ENCODE measurements around the gene ADAMTS2.

The ADAMTS2 gene

DNA sequence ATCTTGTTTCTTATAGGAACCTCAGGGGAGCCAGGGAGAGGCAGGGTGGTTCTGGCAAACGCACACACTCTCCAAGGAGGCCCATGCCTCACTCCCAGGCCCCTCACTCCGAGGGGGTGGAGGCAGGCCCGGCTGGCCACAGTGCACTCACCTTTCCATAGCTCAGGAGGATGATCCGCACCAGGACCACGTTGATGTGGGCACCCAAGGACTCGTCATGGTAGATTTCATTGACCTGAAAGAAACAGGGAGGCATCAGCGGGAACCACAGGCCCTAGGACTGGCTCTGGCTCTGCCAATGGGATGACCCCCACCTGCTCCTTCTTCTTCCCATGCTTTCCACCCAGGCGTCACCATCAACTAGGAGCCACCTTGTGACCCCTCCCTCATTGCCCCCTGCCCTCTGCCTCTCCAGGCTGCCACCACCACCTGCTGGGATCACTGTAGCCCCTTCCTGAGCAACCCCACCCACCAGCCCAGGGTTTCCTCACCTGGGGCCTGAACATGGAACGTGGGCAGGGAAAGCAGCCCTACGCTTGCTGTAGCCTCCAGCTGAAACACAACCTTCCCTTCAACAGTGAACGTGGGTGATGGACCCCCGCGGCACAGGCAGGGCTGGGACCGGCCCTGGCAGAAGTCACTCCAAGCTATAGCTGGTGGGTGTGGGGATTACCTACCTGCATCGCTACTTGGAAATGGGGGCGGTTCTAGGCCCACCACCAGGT, 164.2 kb downstream of the ADAMTS2 start:
- no peaks in the 10 kb centered on the region for H3K79me2 ChIP-seq (ENCODE audit: control insufficient read depth, insufficient read depth, low read length, poor library complexity)
- no peak overlapping the region for H3K18ac ChIP-seq (ENCODE audit: low read length)
- no peak overlapping the region for H4K8ac ChIP-seq (ENCODE audit: low read depth, low read length)
- H2BK120ac ChIP-seq (ENCODE audit: insufficient read depth, low read length, poor library complexity): no peak overlapping the region
- peaks cover 4% of the 10 kb centered on the region for H3K9me3 ChIP-seq (ENCODE audit: insufficient read depth, low read depth, low read length)
- no peak overlapping the region for H3K14ac ChIP-seq (ENCODE audit: low read length)
- H2AK5ac ChIP-seq (ENCODE audit: low read length): no peak overlapping the region
- H2BK5ac ChIP-seq (ENCODE audit: low read depth, low read length, poor library complexity): no peak overlapping the region
- peaks cover 0 to 2% of the 10 kb centered on the region in 2 experiments for H3K4me1 ChIP-seq (ENCODE audit: control insufficient read depth in 1 of 2, insufficient read depth in 2 of 2, low read length in 2 of 2)
- H3K4me3 ChIP-seq (ENCODE audit: low read depth, low read length): no peak overlapping the region
- peaks cover 7 to 10% of the 10 kb centered on the region in 2 experiments for H3K36me3 ChIP-seq (ENCODE audit: control insufficient read depth in 1 of 2, insufficient read depth in 2 of 2, low read length in 2 of 2)
- H3K79me1 ChIP-seq (ENCODE audit: low read length): no peaks in the 10 kb centered on the region
- H3K9ac ChIP-seq (ENCODE audit: low read length): no peak overlapping the region
- H3K27me3 ChIP-seq (ENCODE audit: insufficient read depth, low read length): no peaks in the 10 kb centered on the region
- no peak overlapping the region for H4K12ac ChIP-seq (ENCODE audit: low read depth, low read length)
- no peak overlapping the region for H2BK12ac ChIP-seq (ENCODE audit: low read length)
- H3K4ac ChIP-seq (ENCODE audit: low read depth, low read length): no peak overlapping the region
- no peak overlapping the region for H3K27ac ChIP-seq (ENCODE audit: low read depth, low read length)
- H2AFZ ChIP-seq (ENCODE audit: insufficient read depth, low read length, poor library complexity): no peak overlapping the region
- no peak overlapping the region for H4K91ac ChIP-seq (ENCODE audit: low read depth, low read length)
- H3K4me2 ChIP-seq (ENCODE audit: low read length): no peak overlapping the region
- no peak for DNase-seq
- H3K23ac ChIP-seq (ENCODE audit: low read length): no peak overlapping the region
- no CpG with 5 or more reads among the region's 16 CpGs for WGBS (ENCODE audit: extremely low coverage, insufficient coverage, insufficient read length)

DNA sequence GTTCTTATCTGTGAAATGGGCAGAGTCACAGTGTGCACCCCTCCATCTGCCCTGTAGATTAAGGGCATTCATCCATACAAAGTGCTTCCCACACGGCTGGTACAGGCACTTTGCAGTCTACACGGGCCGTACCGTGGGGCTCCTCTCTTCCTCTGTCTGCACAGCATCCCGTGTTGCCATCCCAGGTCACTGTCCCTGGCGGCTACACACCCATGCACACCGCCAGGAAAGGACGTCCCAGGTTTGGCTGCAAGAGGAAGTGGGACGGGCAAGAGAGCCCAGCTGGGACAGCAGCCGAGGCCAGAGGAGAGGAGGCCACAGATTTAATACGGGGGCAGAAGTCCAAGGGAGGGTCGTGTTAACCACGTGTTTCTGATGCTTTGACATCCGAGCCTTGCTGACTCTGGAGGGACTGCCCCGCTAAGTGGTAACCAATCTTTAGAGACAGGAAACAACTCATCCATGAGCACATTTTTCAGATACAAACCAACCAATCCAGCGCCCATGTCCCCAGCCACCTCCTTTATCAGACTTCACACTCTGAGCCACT, 165.1 kb downstream of the ADAMTS2 start:
- Histone ChIP-seq H3K27me3 (ENCODE audit: insufficient read depth, low read length) (no peaks in the 10 kb centered on the region), H3K36me3 (ENCODE audit: control insufficient read depth in 1 of 2, insufficient read depth in 2 of 2, low read length in 2 of 2) (peaks cover 7 to 10% of the 10 kb centered on the region in 2 experiments), H3K79me1 (ENCODE audit: low read length) (no peaks in the 10 kb centered on the region), H3K4me1 (ENCODE audit: control insufficient read depth in 1 of 2, insufficient read depth in 2 of 2, low read length in 2 of 2) (peaks cover 0 to 3% of the 10 kb centered on the region in 2 experiments), H3K4ac (ENCODE audit: low read depth, low read length) (no peak overlapping the region), H2BK12ac (ENCODE audit: low read length) (no peak overlapping the region), H4K8ac (ENCODE audit: low read depth, low read length) (no peak overlapping the region), H3K23ac (ENCODE audit: low read length) (no peak overlapping the region), H3K27ac (ENCODE audit: low read depth, low read length) (no peak overlapping the region), H3K18ac (ENCODE audit: low read length) (no peak overlapping the region), H2AK5ac (ENCODE audit: low read length) (no peak overlapping the region), H3K79me2 (ENCODE audit: control insufficient read depth, insufficient read depth, low read length, poor library complexity) (no peaks in the 10 kb centered on the region), H3K9me3 (ENCODE audit: insufficient read depth, low read depth, low read length) (peaks cover 4% of the 10 kb centered on the region), H4K91ac (ENCODE audit: low read depth, low read length) (no peak overlapping the region), H3K4me2 (ENCODE audit: low read length) (no peak overlapping the region), H4K12ac (ENCODE audit: low read depth, low read length) (no peak overlapping the region), H3K9ac (ENCODE audit: low read length) (no peak overlapping the region), H3K14ac (ENCODE audit: low read length) (no peak overlapping the region), H2AFZ (ENCODE audit: insufficient read depth, low read length, poor library complexity) (no peak overlapping the region), H2BK5ac (ENCODE audit: low read depth, low read length, poor library complexity) (no peak overlapping the region), H3K4me3 (ENCODE audit: low read depth, low read length) (no peak overlapping the region), H2BK120ac (ENCODE audit: insufficient read depth, low read length, poor library complexity) (no peak overlapping the region)
- DNase-seq: no peak
- WGBS (ENCODE audit: extremely low coverage, insufficient coverage, insufficient read length): no CpG with 5 or more reads among the region's 16 CpGs

DNA sequence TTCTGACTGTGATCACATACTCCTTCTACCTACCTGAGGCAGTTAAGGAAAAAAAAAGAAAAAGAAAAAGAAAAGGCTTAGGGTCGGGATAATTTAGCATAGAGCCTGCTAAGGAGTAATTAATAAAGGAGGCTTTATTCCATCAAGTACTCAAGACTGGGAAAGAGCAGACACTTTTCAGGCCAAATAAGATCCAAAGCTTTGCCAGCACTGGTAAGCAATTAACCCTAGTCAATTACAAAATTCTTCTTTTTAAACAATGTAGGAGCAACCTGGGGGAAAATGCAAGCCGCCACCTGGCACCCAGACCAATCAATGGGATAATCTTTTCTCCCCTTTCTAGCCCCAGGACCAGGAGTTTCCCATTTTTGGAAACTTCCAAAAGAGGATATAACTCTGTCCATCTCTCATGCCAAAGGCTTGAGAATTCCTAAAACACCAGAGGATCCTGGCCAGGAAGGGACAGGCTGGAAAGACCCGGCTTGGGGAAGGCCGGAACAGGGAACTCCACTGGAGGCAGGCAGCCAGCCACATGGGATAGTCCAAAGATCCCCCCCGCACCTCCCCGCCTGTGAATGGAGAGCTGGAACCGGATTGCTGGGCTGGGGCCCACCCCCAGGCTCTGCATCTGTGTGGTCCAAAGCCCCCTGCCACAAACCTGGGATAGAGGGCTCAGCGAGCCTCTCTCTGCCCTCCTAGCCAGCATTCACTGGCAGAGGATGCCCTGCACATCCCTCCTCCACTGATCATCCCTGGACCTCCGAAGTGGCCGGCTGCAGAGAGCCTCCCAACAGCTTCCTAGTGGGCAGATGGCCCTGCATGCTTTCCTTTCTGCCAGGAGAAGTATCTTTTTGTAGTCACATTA, 167.3 kb downstream of the ADAMTS2 start:
- no peak overlapping the region for H3K4me3 ChIP-seq (ENCODE audit: low read depth, low read length)
- H4K91ac ChIP-seq (ENCODE audit: low read depth, low read length): no peak overlapping the region
- H3K27ac ChIP-seq (ENCODE audit: low read depth, low read length): no peak overlapping the region
- no peak overlapping the region for H3K9ac ChIP-seq (ENCODE audit: low read length)
- peaks cover 0 to 3% of the 10 kb centered on the region in 2 experiments for H3K4me1 ChIP-seq (ENCODE audit: control insufficient read depth in 1 of 2, insufficient read depth in 2 of 2, low read length in 2 of 2)
- no peaks in the 10 kb centered on the region for H3K79me2 ChIP-seq (ENCODE audit: control insufficient read depth, insufficient read depth, low read length, poor library complexity)
- H2BK120ac ChIP-seq (ENCODE audit: insufficient read depth, low read length, poor library complexity): no peak overlapping the region
- H3K9me3 ChIP-seq (ENCODE audit: insufficient read depth, low read depth, low read length): peaks cover 2% of the 10 kb centered on the region
- H4K8ac ChIP-seq (ENCODE audit: low read depth, low read length): no peak overlapping the region
- no peak overlapping the region for H2AK5ac ChIP-seq (ENCODE audit: low read length)
- H4K12ac ChIP-seq (ENCODE audit: low read depth, low read length): no peak overlapping the region
- H3K14ac ChIP-seq (ENCODE audit: low read length): no peak overlapping the region
- H2BK12ac ChIP-seq (ENCODE audit: low read length): no peak overlapping the region
- DNase-seq: no peak
- no peaks in the 10 kb centered on the region for H3K27me3 ChIP-seq (ENCODE audit: insufficient read depth, low read length)
- H2BK5ac ChIP-seq (ENCODE audit: low read depth, low read length, poor library complexity): no peak overlapping the region
- no peak overlapping the region for H3K4me2 ChIP-seq (ENCODE audit: low read length)
- no peak overlapping the region for H3K18ac ChIP-seq (ENCODE audit: low read length)
- no peak overlapping the region for H3K4ac ChIP-seq (ENCODE audit: low read depth, low read length)
- peaks cover 7 to 10% of the 10 kb centered on the region in 2 experiments for H3K36me3 ChIP-seq (ENCODE audit: control insufficient read depth in 1 of 2, insufficient read depth in 2 of 2, low read length in 2 of 2)
- no CpG with 5 or more reads among the region's 10 CpGs for WGBS (ENCODE audit: extremely low coverage, insufficient coverage, insufficient read length)
- H3K23ac ChIP-seq (ENCODE audit: low read length): no peak overlapping the region
- no peak overlapping the region for H2AFZ ChIP-seq (ENCODE audit: insufficient read depth, low read length, poor library complexity)
- no peaks in the 10 kb centered on the region for H3K79me1 ChIP-seq (ENCODE audit: low read length)

DNA sequence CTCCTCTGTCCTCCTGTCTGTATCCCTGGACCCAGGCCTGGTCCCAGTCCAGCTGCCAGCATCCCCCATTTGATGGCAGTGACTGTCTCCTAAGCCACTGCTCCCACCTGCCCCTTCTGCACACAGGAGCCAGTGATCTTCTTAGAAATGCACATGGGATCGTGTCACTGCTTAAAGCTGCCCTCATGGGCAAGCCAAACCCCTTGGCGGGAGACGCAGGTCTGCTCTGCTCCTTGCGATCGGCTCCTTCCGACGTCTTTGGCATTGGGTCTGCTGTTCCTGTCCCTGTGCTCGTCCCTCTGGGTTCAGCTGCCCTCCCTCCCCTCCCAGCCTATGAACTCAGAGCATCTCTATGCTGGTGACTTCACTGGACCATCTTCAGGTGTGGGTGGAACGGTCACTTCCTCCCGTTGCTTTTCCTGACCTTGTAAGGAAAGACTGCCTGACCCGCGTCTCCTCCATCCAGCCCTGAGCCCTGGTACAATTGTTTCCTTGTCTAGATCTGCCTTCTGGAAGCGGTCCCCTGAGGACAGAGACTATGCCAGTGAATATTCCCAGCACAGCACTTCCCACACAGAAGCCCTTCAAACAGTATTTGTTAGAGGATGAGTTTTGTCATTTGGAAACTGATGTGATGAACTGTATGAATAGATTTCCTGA, 168.6 kb downstream of the ADAMTS2 start:
- Histone ChIP-seq H2BK120ac (ENCODE audit: insufficient read depth, low read length, poor library complexity) (no peak overlapping the region), H3K4ac (ENCODE audit: low read depth, low read length) (no peak overlapping the region), H2BK5ac (ENCODE audit: low read depth, low read length, poor library complexity) (no peak overlapping the region), H3K4me3 (ENCODE audit: low read depth, low read length) (no peak overlapping the region), H3K18ac (ENCODE audit: low read length) (no peak overlapping the region), H3K14ac (ENCODE audit: low read length) (no peak overlapping the region), H3K4me1 (ENCODE audit: control insufficient read depth in 1 of 2, insufficient read depth in 2 of 2, low read length in 2 of 2) (peaks cover 0 to 3% of the 10 kb centered on the region in 2 experiments), H2AFZ (ENCODE audit: insufficient read depth, low read length, poor library complexity) (no peak overlapping the region), H3K27ac (ENCODE audit: low read depth, low read length) (no peak overlapping the region), H3K36me3 (ENCODE audit: control insufficient read depth in 1 of 2, insufficient read depth in 2 of 2, low read length in 2 of 2) (peaks cover 7 to 10% of the 10 kb centered on the region in 2 experiments), H3K23ac (ENCODE audit: low read length) (no peak overlapping the region), H3K4me2 (ENCODE audit: low read length) (no peak overlapping the region), H3K9ac (ENCODE audit: low read length) (no peak overlapping the region), H4K91ac (ENCODE audit: low read depth, low read length) (no peak overlapping the region), H4K12ac (ENCODE audit: low read depth, low read length) (no peak overlapping the region), H3K9me3 (ENCODE audit: insufficient read depth, low read depth, low read length) (peaks cover 2% of the 10 kb centered on the region), H3K27me3 (ENCODE audit: insufficient read depth, low read length) (no peaks in the 10 kb centered on the region), H3K79me1 (ENCODE audit: low read length) (no peaks in the 10 kb centered on the region), H3K79me2 (ENCODE audit: control insufficient read depth, insufficient read depth, low read length, poor library complexity) (no peaks in the 10 kb centered on the region), H2AK5ac (ENCODE audit: low read length) (no peak overlapping the region), H4K8ac (ENCODE audit: low read depth, low read length) (no peak overlapping the region), H2BK12ac (ENCODE audit: low read length) (no peak overlapping the region)
- no peak for DNase-seq
- no CpG with 5 or more reads among the region's 13 CpGs for WGBS (ENCODE audit: extremely low coverage, insufficient coverage, insufficient read length)
